Central memory CD8-positive, alpha-beta T cell (primary cell): Measurements from ENCODE around the gene KIF18B.
A peak's percentile ranks its signal among the peaks of the same experiment; 100 is the strongest.

Experiments
- ATAC-seq: fragments of 150-1000 bp; cut with Tn5 transposase; replicated peaks from 2 replicates; pipeline ENCODE4 v1.10.0; 2022; ENCODE audit warnings: mild to moderate bottlenecking, moderate FRiP score, moderate number of reproducible peaks; ENCODE audit not compliant: poor library complexity, severe bottlenecking; ENCODE audit errors: extremely low read depth
- DNase-seq, 2 donors: peaks; one replicate each; pipeline ENCODE4 v3.0.0; 2021; ENCODE audit warnings: low spot score in 2 of 2
- H3K27ac Mint-ChIP-seq: one replicate; pipeline ENCODE4 v1.8.0; 2022; ENCODE audit warnings: low read depth, mild to moderate bottlenecking, moderate library complexity, mixed read lengths
- H3K27me3 Mint-ChIP-seq: one replicate; pipeline ENCODE4 v1.8.0; 2022; ENCODE audit warnings: mixed read lengths
- H3K36me3 Mint-ChIP-seq: one replicate; pipeline ENCODE4 v1.8.0; 2022; ENCODE audit warnings: mild to moderate bottlenecking, moderate library complexity, mixed read lengths; ENCODE audit not compliant: insufficient read depth
- H3K4me1 Mint-ChIP-seq: one replicate; pipeline ENCODE4 v1.8.0; 2022; ENCODE audit warnings: mixed read lengths
- H3K4me3 Mint-ChIP-seq: one replicate; pipeline ENCODE4 v1.8.0; 2022; ENCODE audit warnings: mild to moderate bottlenecking, moderate library complexity, mixed read lengths
- H3K9me3 Mint-ChIP-seq: one replicate; pipeline ENCODE4 v1.8.0; 2022; ENCODE audit warnings: mixed read lengths

The KIF18B gene

GRCh38 chr17:44978807-44979206, 31.2 kb upstream of the KIF18B start:
- DNase-seq = no peak
- Mint-ChIP-seq H3K9me3 (no peaks in the 10 kb centered on the region), H3K27ac (no peak overlapping the region), H3K4me1 (no peaks in the 10 kb centered on the region), H3K27me3 (peaks cover 67% of the 10 kb centered on the region), H3K36me3 (no peaks in the 10 kb centered on the region), H3K4me3 (no peak overlapping the region)
- ATAC-seq = no peak

GRCh38 chr17:44977814-44978550, 30.4 kb upstream of the KIF18B start:
- DNase-seq (no peak), ATAC-seq (no peak)
- H3K27ac Mint-ChIP-seq = no peak overlapping the region
- H3K4me1 Mint-ChIP-seq = no peaks in the 10 kb centered on the region
- no peak overlapping the region for H3K4me3 Mint-ChIP-seq
- H3K9me3 Mint-ChIP-seq = no peaks in the 10 kb centered on the region
- H3K36me3 Mint-ChIP-seq = no peaks in the 10 kb centered on the region
- H3K27me3 Mint-ChIP-seq = peaks cover 67% of the 10 kb centered on the region

- no peak overlapping the region for H3K27ac Mint-ChIP-seq
- no peaks in the 10 kb centered on the region for H3K4me1 Mint-ChIP-seq
- peaks cover 67% of the 10 kb centered on the region for H3K27me3 Mint-ChIP-seq
- no peaks in the 10 kb centered on the region for H3K9me3 Mint-ChIP-seq
- H3K4me3 Mint-ChIP-seq = no peak overlapping the region
- DNase-seq = no peak
- no peak for ATAC-seq
- no peaks in the 10 kb centered on the region for H3K36me3 Mint-ChIP-seq
Observed at GRCh38 chr17:44977065-44977464, 29.5 kb upstream of the KIF18B start.

- H3K9me3 Mint-ChIP-seq = no peaks in the 10 kb centered on the region
- no peak for DNase-seq
- ATAC-seq = no peak
- H3K4me1 Mint-ChIP-seq = no peaks in the 10 kb centered on the region
- no peak overlapping the region for H3K27ac Mint-ChIP-seq
- H3K27me3 Mint-ChIP-seq = peaks cover 63% of the 10 kb centered on the region
- no peaks in the 10 kb centered on the region for H3K36me3 Mint-ChIP-seq
- no peak overlapping the region for H3K4me3 Mint-ChIP-seq
Observed at GRCh38 chr17:44976206-44976605, 28.6 kb upstream of the KIF18B start.

GRCh38 chr17:44972953-44973352, 25.4 kb upstream of the KIF18B start:
- Mint-ChIP-seq H3K27ac (no peak overlapping the region), H3K4me3 (no peak overlapping the region), H3K9me3 (no peaks in the 10 kb centered on the region), H3K4me1 (peaks cover 15% of the 10 kb centered on the region), H3K36me3 (peaks cover 2% of the 10 kb centered on the region), H3K27me3 (peaks cover 49% of the 10 kb centered on the region)
- DNase-seq (no peak), ATAC-seq (no peak)

GRCh38 chr17:44971776-44972483, 24.4 kb upstream of the KIF18B start:
- H3K9me3 Mint-ChIP-seq = no peaks in the 10 kb centered on the region
- H3K36me3 Mint-ChIP-seq = peaks cover 2% of the 10 kb centered on the region
- peaks cover 18% of the 10 kb centered on the region for H3K4me1 Mint-ChIP-seq
- H3K27ac Mint-ChIP-seq = no peak overlapping the region
- peak; percentile 34 for ATAC-seq
- H3K27me3 Mint-ChIP-seq = peaks cover 44% of the 10 kb centered on the region
- no peak for DNase-seq
- no peak overlapping the region for H3K4me3 Mint-ChIP-seq

GRCh38 chr17:44970136-44970741, 22.7 kb upstream of the KIF18B start:
- no peak overlapping the region for H3K27ac Mint-ChIP-seq
- ATAC-seq (no peak), DNase-seq (no peak)
- H3K27me3 Mint-ChIP-seq = peaks cover 47% of the 10 kb centered on the region
- no peaks in the 10 kb centered on the region for H3K9me3 Mint-ChIP-seq
- peaks cover 27% of the 10 kb centered on the region for H3K4me1 Mint-ChIP-seq
- H3K36me3 Mint-ChIP-seq = peaks cover 2% of the 10 kb centered on the region
- H3K4me3 Mint-ChIP-seq = peak overlapping the region; percentile 58

- ATAC-seq (no peak), DNase-seq (no peak)
- Mint-ChIP-seq H3K27ac (no peak overlapping the region), H3K36me3 (peaks cover 2% of the 10 kb centered on the region), H3K4me1 (peaks cover 27% of the 10 kb centered on the region), H3K4me3 (peak overlapping the region; percentile 58), H3K9me3 (no peaks in the 10 kb centered on the region), H3K27me3 (peaks cover 49% of the 10 kb centered on the region)
Observed at GRCh38 chr17:44969144-44969780, 21.7 kb upstream of the KIF18B start.

GRCh38 chr17:44968225-44969143, 20.9 kb upstream of the KIF18B start, which contains the start of gene C1QL1:
Gene C1QL1, minus strand, starts transcription at chr17:44968303. Its CDS starts 255 bp downstream, at chr17:44968048.
- Mint-ChIP-seq H3K36me3 (peaks cover 2% of the 10 kb centered on the region), H3K9me3 (no peaks in the 10 kb centered on the region), H3K27me3 (peaks cover 57% of the 10 kb centered on the region), H3K27ac (no peak within 1 kb of the TSS), H3K4me1 (peaks cover 27% of the 10 kb centered on the region), H3K4me3 (peak within 1 kb of the TSS; percentile 58)
- DNase-seq (peak; percentile 49 to 52), ATAC-seq (peak; percentile 93)

- Mint-ChIP-seq H3K36me3 (peaks cover 2% of the 10 kb centered on the region), H3K27ac (no peak overlapping the region), H3K9me3 (no peaks in the 10 kb centered on the region), H3K27me3 (peaks cover 63% of the 10 kb centered on the region), H3K4me1 (peaks cover 27% of the 10 kb centered on the region), H3K4me3 (peak overlapping the region; percentile 58)
- no peak for DNase-seq
- ATAC-seq = peak; percentile 22
Observed at GRCh38 chr17:44967907-44968224, 20.3 kb upstream of the KIF18B start.

GRCh38 chr17:44967026-44967906, 19.7 kb upstream of the KIF18B start:
- H3K4me1 Mint-ChIP-seq = peaks cover 27% of the 10 kb centered on the region
- H3K27me3 Mint-ChIP-seq = peaks cover 68% of the 10 kb centered on the region
- DNase-seq (no peak), ATAC-seq (no peak)
- peaks cover 2% of the 10 kb centered on the region for H3K36me3 Mint-ChIP-seq
- H3K9me3 Mint-ChIP-seq = no peaks in the 10 kb centered on the region
- H3K27ac Mint-ChIP-seq = no peak overlapping the region
- H3K4me3 Mint-ChIP-seq = peak overlapping the region; percentile 36
